K562 (cell line): ENCODE results near the gene TMEM132D. TPM values are rescaled to one million over a fixed set of nuclear protein-coding genes. Genes with fewer than 3 reads are reported as not detected.

ENCODE experiments used
- CHAMP1 ChIP-seq: fragments of 450-650 bp; IDR thresholded peaks from 2 replicates; pipeline ENCODE4 v1.6.1; 2016; ENCODE audit warnings: mild to moderate bottlenecking
- HMGXB4 ChIP-seq: sonication (generic); formaldehyde crosslinking; IDR thresholded peaks from 2 replicates; pipeline ENCODE4 v1.8.1; 2023; ENCODE audit warnings: mild to moderate bottlenecking, missing genetic modification reagents
- MBD1 ChIP-seq: fragments of 250-450 bp; sonication (Bioruptor Pico); IDR thresholded peaks from 2 replicates; pipeline ENCODE4 v1.8.0; 2022; ENCODE audit warnings: inconsistent platforms
- NFIX ChIP-seq: fragments of 250-450 bp; sonication (Bioruptor Pico); IDR thresholded peaks from 2 replicates; pipeline ENCODE4 v1.4.0; 2020; ENCODE audit warnings: low read depth, mild to moderate bottlenecking, moderate library complexity
- POLR2G ChIP-seq: fragments of 200-400 bp; formaldehyde crosslinking; IDR thresholded peaks from 2 replicates; pipeline ENCODE4 v1.6.1; 2017; ENCODE audit warnings: low read depth, mild to moderate bottlenecking, antibody characterized with exemption, low read length, moderate library complexity
- POLR2H ChIP-seq: IDR thresholded peaks from 2 replicates; pipeline ENCODE4 v1.6.1; 2016; ENCODE audit warnings: missing genetic modification characterization, low read depth, mild to moderate bottlenecking, control low read depth, missing compliant biosample characterization, moderate library complexity
- RERE ChIP-seq: sonication (generic); formaldehyde crosslinking; IDR thresholded peaks from 2 replicates; pipeline ENCODE4 v1.8.0; 2023; ENCODE audit warnings: missing genetic modification reagents, mild to moderate bottlenecking, borderline replicate concordance
- TAF1 ChIP-seq: IDR thresholded peaks from 2 replicates; pipeline ENCODE4 v1.6.1; 2011; ENCODE audit warnings: mild to moderate bottlenecking, low read length, moderate library complexity; ENCODE audit not compliant: insufficient read depth, control insufficient read depth, severe bottlenecking; ENCODE audit errors: extremely low read depth
- U2AF1 ChIP-seq: fragments of 200-400 bp; formaldehyde crosslinking; optimal IDR thresholded peaks from 2 replicates; pipeline ENCODE3; 2017; ENCODE audit warnings: mild to moderate bottlenecking, low read depth, low read length, moderate library complexity
- ZFPM2 ChIP-seq: fragments of 250-450 bp; sonication (Bioruptor Pico); IDR thresholded peaks from 2 replicates; pipeline ENCODE4 v1.5.1; 2022; ENCODE audit warnings: mild to moderate bottlenecking
- ZNF551 ChIP-seq: fragments of 250-450 bp; sonication (Bioruptor Pico); IDR thresholded peaks from 2 replicates; pipeline ENCODE4 v1.5.0; 2021; ENCODE audit warnings: mild to moderate bottlenecking, moderate library complexity
- polyA plus RNA-seq, 8 experiments: library from polyadenylated mRNA; depleted of rRNA in 4 of 8; stranded (reverse) in 5 of 8; unstranded in 3 of 8; fragments of >200 nt; fragmentation: Nextera tagmentation in 2 of 8; fragmentation: Illumina TruSeq in 1 of 8; extraction: Ambion mirVana in 2 of 8; extraction: Trizol in 1 of 8; gene quantifications; 2 replicates each; pipeline versions ENCODE4 v1.2.1 to v1.2.3, GENCODE V29; 2011 to 2014; ENCODE audit warnings: inconsistent platforms in 1 of 8, missing spikeins in 1 of 8
- total RNA-seq, 7 experiments: library from RNA; depleted of rRNA in 6 of 7; stranded (reverse); fragments of >200 nt in 6 of 7; fragmentation: Illumina TruSeq in 2 of 7; extraction: Trizol in 2 of 7; gene quantifications; 2 replicates each; pipeline versions ENCODE4 v1.2.1 to v1.2.3, GENCODE V29; 2011 to 2021; ENCODE audit warnings: low replicate concordance in 1 of 7

TMEM132D gene
- total and polyA plus RNA-seq, 9 of the 15 experiments (the other 6 are each of a cell fraction or from before 2014, with no cell fraction given) = not detected

GRCh38 chr12:129830796-129831195, 73.0 kb downstream of the TMEM132D start (continued):
- TF ChIP-seq HMGXB4 (CRISPR knock-in tag) (no peak), MBD1 (CRISPR knock-in tag) (no peak), CHAMP1 (no peak), RERE (CRISPR knock-in tag) (no peak), U2AF1 (no peak), POLR2G (no peak), ZNF551 (CRISPR knock-in tag) (no peak), ZFPM2 (no peak), TAF1 (no peak), NFIX (CRISPR knock-in tag) (no peak), POLR2H (tag) (no peak)
